ENCODE results near the gene PNMA6E. TPM values are rescaled to one million over a fixed set of nuclear protein-coding genes. Genes with fewer than 3 reads are reported as not detected.

Gene PNMA6E
- total and polyA plus RNA-seq, 2 experiments from 2014 or later = 0.06 TPM; not detected in 1

DNA sequence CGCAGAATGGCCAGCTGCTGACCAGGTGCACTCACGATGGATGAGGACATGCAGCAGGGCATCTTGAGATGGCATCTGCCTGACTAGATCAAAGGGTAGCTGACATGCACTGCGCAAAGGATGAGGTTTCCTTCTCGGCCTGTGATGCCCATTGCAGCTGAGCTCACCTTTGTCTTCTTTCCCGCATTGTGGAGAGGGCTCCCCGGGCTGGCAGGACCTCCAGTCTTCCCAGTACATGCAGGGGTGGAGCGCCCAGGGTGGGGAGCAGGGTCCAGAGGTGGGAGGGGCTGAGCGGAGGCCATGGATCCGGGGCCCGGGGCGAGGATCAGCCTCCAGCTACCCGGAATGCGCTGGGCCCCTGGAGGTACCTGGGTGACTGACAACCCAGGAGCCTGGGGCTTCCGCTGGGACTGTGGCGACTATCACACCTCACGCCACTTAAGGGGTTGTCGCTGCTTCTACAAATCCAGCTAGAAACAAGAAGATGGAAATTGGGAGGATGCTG lies 32.7 kb upstream of the PNMA6E start:
- Histone ChIP-seq H3K4me1 (ENCODE audit: low read depth) (no peaks in the 10 kb centered on the region), H3K9me3 (ENCODE audit: low read depth) (no peaks in the 10 kb centered on the region), H3K4me3 (no peak overlapping the region), H3K36me3 (no peaks in the 10 kb centered on the region), H3K27me3 (no peaks in the 10 kb centered on the region), H3K27ac (no peak overlapping the region)
- no peak for DNase-seq (ENCODE audit: low read depth in 1 of 2, low spot score in 1 of 2)
- TF ChIP-seq, protein P1, sequence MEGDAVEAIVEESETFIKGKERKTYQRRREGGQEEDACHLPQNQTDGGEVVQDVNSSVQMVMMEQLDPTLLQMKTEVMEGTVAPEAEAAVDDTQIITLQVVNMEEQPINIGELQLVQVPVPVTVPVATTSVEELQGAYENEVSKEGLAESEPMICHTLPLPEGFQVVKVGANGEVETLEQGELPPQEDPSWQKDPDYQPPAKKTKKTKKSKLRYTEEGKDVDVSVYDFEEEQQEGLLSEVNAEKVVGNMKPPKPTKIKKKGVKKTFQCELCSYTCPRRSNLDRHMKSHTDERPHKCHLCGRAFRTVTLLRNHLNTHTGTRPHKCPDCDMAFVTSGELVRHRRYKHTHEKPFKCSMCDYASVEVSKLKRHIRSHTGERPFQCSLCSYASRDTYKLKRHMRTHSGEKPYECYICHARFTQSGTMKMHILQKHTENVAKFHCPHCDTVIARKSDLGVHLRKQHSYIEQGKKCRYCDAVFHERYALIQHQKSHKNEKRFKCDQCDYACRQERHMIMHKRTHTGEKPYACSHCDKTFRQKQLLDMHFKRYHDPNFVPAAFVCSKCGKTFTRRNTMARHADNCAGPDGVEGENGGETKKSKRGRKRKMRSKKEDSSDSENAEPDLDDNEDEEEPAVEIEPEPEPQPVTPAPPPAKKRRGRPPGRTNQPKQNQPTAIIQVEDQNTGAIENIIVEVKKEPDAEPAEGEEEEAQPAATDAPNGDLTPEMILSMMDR (IDR thresholded peaks at IDR 0.05; ENCODE audit: low read depth, low read length) = no peak

DNA sequence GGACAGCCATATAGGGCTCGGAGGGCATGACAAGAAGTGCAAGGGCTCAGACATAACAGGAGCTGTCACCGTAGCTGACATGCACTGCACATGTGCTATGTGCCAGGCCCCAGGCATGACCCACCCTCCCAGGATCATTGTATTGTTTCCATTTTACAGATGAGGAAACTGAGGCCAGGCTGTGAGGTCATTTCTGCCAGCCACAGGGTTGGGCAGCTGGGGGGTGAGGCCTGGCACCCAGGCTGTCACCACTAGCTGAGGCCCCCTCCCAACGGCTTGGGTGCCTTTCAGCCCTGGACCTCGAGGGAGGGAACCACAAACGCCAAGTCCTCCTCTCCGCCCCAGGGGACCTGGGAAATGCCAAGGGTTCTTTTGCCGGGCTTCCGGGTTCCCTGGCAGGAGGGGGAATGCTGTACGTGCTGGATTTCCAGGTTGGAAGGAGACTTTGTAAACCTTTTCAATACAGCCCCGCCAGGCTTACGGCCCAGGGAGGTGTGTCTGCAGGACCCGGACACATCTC lies 32.1 kb upstream of the PNMA6E start:
- DNase-seq (ENCODE audit: low read depth in 1 of 2, low spot score in 1 of 2) = no peak
- H3K4me3 ChIP-seq = no peak overlapping the region
- no peaks in the 10 kb centered on the region for H3K9me3 ChIP-seq (ENCODE audit: low read depth)
- no peaks in the 10 kb centered on the region for H3K4me1 ChIP-seq (ENCODE audit: low read depth)
- H3K36me3 ChIP-seq = no peaks in the 10 kb centered on the region
- H3K27me3 ChIP-seq = no peaks in the 10 kb centered on the region
- no peak overlapping the region for H3K27ac ChIP-seq
- TF ChIP-seq, protein P1 (IDR thresholded peaks at IDR 0.05; ENCODE audit: low read depth, low read length) = no peak

DNA sequence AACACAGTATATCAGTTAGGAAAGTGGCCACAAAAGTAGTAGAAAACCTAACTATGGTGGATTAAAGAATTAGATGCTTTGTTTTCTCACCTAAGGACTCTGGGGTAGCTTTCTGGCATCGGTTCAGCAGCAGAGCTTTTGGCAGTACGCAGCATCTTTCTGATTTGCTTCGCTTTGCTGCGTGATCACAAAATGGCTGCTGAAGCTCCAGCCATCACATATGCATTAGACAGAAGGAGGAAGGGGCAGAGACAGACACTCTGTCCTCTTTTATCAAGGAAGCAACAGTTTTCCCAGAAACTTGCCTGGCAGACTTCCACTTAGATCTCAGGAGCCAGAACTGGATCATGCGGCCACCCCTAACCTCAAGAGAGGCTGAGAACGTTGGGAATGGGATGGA lies 29.6 kb upstream of the PNMA6E start:
- Histone ChIP-seq H3K4me3 (no peak overlapping the region), H3K27me3 (no peaks in the 10 kb centered on the region), H3K4me1 (ENCODE audit: low read depth) (no peaks in the 10 kb centered on the region), H3K27ac (no peak overlapping the region), H3K36me3 (no peaks in the 10 kb centered on the region), H3K9me3 (ENCODE audit: low read depth) (no peaks in the 10 kb centered on the region)
- TF ChIP-seq, protein P1 (IDR thresholded peaks at IDR 0.05; ENCODE audit: low read depth, low read length) = no peak
- no peak for DNase-seq (ENCODE audit: low read depth in 1 of 2, low spot score in 1 of 2)

DNA sequence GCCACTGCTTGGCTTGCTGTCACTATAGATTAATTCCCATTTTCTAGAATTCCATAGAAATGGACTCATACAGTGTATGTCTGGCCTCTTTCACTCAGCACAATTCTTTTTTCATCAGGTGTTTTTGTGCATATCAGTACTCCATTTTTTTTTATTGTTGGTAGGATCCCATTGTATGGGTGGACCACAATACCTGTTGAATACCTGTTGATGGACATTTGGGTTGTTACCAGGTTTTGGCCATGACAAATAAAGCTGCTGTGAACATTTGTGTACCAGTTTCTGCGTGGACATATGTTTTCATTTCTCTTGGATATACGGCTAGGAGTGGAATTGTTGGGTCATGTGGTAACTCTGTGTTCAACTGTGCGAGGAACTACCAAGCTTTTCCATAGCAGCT lies 25.1 kb upstream of the PNMA6E start:
- Histone ChIP-seq H3K4me3 (no peak overlapping the region), H3K36me3 (no peaks in the 10 kb centered on the region), H3K27me3 (no peaks in the 10 kb centered on the region), H3K9me3 (ENCODE audit: low read depth) (no peaks in the 10 kb centered on the region), H3K27ac (no peak overlapping the region), H3K4me1 (ENCODE audit: low read depth) (peaks cover 4% of the 10 kb centered on the region)
- TF ChIP-seq, protein P1 (IDR thresholded peaks at IDR 0.05; ENCODE audit: low read depth, low read length) = no peak
- DNase-seq (ENCODE audit: low read depth in 1 of 2, low spot score in 1 of 2) = no peak

DNA sequence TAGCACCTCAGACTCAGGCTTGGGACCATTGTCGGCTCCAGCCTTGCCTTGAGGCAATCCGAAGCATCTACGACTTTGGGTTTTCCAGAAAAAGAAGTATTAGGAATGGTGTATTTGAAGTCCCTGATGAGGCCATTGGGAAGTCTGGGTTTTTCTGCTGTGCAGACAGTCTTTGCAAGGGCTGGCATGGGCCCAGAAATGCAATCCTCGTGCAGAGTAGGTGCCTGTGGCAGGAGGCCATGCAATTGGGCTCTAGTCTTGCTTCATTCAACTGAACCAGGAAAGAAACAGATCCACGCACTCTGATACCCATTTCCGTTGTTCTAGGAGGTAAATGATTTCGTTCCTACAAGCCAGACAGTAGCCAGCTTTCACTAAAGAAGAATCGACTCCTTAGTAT lies 22.5 kb upstream of the PNMA6E start:
- DNase-seq (ENCODE audit: low read depth in 1 of 2, low spot score in 1 of 2) = peak in 1 of 2 donors; percentile 44
- no peaks in the 10 kb centered on the region for H3K27me3 ChIP-seq
- no peak overlapping the region for H3K27ac ChIP-seq
- H3K9me3 ChIP-seq (ENCODE audit: low read depth) = no peaks in the 10 kb centered on the region
- H3K4me3 ChIP-seq = no peak overlapping the region
- TF ChIP-seq, protein P1 (IDR thresholded peaks at IDR 0.05; ENCODE audit: low read depth, low read length) = no peak
- peaks cover 4% of the 10 kb centered on the region for H3K4me1 ChIP-seq (ENCODE audit: low read depth)
- H3K36me3 ChIP-seq = no peaks in the 10 kb centered on the region

Data from cardiac muscle cell (in vitro differentiated cells and primary cell).